ENCODE measurements around the gene GALNTL6. TPM values are rescaled to one million over a fixed set of nuclear protein-coding genes. Genes with fewer than 3 reads are reported as not detected.

Gene GALNTL6
- total RNA-seq, 1 experiment from 2014 or later = not detected

DNA sequence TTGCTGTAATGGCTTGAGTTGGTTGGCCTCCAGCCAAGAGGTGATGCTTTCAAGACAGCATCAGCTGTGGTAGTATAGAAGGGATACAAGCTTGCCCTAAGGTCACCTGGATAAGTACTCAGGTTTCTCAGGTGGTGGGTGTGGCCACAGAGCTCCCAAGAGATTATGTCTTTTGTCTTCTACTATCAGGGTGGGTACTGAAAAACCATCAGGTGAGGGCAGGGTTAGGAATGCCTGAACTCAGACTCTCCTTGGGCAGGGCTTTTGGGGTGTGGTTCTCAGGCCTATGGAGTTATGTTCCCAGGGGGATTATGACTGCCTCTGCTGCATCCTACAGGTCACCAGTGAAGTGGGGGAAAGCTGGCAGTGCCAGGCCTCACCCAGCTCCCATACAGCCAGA, 700.8 kb downstream of the GALNTL6 start:
- Histone ChIP-seq H3K9ac (ENCODE audit: extremely low read depth, insufficient read length, low read length) (no peak overlapping the region), H3K23ac (ENCODE audit: insufficient read length, low read depth, low read length) (no peak overlapping the region), H4K8ac (replicated peaks; ENCODE audit: insufficient read length, low read depth, low read length) (no peak overlapping the region), H3K27ac (ENCODE audit: insufficient read length, low read depth, low read length) (no peak overlapping the region), H3K79me1 (ENCODE audit: insufficient read depth, low read depth, low read length, poor library complexity, severe bottlenecking) (no peaks in the 10 kb centered on the region), H2BK20ac (ENCODE audit: low read depth, low read length, poor library complexity, severe bottlenecking) (no peak overlapping the region), H4K91ac (ENCODE audit: insufficient read length, low read depth, low read length) (no peak overlapping the region), H3K79me2 (ENCODE audit: insufficient read depth, low read length) (no peaks in the 10 kb centered on the region), H3T11ph (ENCODE audit: low read length) (no peak overlapping the region), H3K4me2 (ENCODE audit: insufficient read depth, insufficient read length, low read length) (no peak overlapping the region), H3K9me3 (ENCODE audit: control insufficient read depth, low read depth, low read length) (no peaks in the 10 kb centered on the region), H2BK120ac (ENCODE audit: low read depth, low read length, poor library complexity, severe bottlenecking) (no peak overlapping the region), H3K23me2 (ENCODE audit: insufficient read length, low read depth, low read length, poor library complexity, severe bottlenecking) (no peaks in the 10 kb centered on the region), H3K4ac (ENCODE audit: low read depth, low read length) (no peak overlapping the region), H2BK12ac (ENCODE audit: insufficient read length, low read depth, low read length) (no peak overlapping the region), H2AK5ac (ENCODE audit: insufficient read length, low read length) (no peak overlapping the region), H3K14ac (ENCODE audit: insufficient read depth, low read length) (no peak overlapping the region), H3K4me1 (ENCODE audit: insufficient read depth, low read length) (no peaks in the 10 kb centered on the region), H4K5ac (ENCODE audit: insufficient read length, low read depth, low read length) (no peak overlapping the region), H3K27me3 (ENCODE audit: insufficient read depth, low read length) (no peaks in the 10 kb centered on the region), H4K20me1 (ENCODE audit: control insufficient read depth, insufficient read depth, insufficient read length) (no peaks in the 10 kb centered on the region), H3K18ac (ENCODE audit: insufficient read length, low read depth, low read length) (no peak overlapping the region), H2AFZ (ENCODE audit: low read length) (no peak overlapping the region), H2BK15ac (ENCODE audit: low read depth, low read length) (no peak overlapping the region), H2BK5ac (ENCODE audit: insufficient read length, low read length) (no peak overlapping the region), H3K56ac (ENCODE audit: insufficient read length, low read depth, low read length) (no peak overlapping the region)
- H3K9me3 Mint-ChIP-seq = peaks cover 3 to 13% of the 10 kb centered on the region in 2 experiments; a peak in 4 of 5 replicates
- no peaks in the 10 kb centered on the region for H3K27me3 Mint-ChIP-seq (ENCODE audit: low read depth)
- DNase-seq = no peak
- TF ChIP-seq, protein P1, sequence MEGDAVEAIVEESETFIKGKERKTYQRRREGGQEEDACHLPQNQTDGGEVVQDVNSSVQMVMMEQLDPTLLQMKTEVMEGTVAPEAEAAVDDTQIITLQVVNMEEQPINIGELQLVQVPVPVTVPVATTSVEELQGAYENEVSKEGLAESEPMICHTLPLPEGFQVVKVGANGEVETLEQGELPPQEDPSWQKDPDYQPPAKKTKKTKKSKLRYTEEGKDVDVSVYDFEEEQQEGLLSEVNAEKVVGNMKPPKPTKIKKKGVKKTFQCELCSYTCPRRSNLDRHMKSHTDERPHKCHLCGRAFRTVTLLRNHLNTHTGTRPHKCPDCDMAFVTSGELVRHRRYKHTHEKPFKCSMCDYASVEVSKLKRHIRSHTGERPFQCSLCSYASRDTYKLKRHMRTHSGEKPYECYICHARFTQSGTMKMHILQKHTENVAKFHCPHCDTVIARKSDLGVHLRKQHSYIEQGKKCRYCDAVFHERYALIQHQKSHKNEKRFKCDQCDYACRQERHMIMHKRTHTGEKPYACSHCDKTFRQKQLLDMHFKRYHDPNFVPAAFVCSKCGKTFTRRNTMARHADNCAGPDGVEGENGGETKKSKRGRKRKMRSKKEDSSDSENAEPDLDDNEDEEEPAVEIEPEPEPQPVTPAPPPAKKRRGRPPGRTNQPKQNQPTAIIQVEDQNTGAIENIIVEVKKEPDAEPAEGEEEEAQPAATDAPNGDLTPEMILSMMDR (conservative IDR thresholded peaks at IDR 0.05) = no peak
- H3K4me1 Mint-ChIP-seq = peaks cover 7 to 16% of the 10 kb centered on the region in 2 experiments
- H3K36me3 Mint-ChIP-seq (ENCODE audit: insufficient read depth in 1 of 3, low read depth in 3 of 3) = peaks cover 0 to 3% (median 2%) of the 10 kb centered on the region in 3 experiments; a peak in 3 of 7 replicates
- peak overlapping the region in 1 of 3 experiments; percentile 23; a peak in 1 of 7 replicates for H3K27ac Mint-ChIP-seq
- H3K4me3 Mint-ChIP-seq = no peak overlapping the region
